Neural cell (in vitro differentiated cells): ENCODE results near the gene SNRNP200. TPM values are rescaled to one million over a fixed set of nuclear protein-coding genes. Genes with fewer than 3 reads are reported as not detected.

Source experiments
- H2AFZ ChIP-seq: fragments of 200-600, 300-800 bp; sonication (generic), shearing (Covaris generic); 2 replicates; pipeline ENCODE4 v1.6.0; 2014; ENCODE audit warnings: low read depth, mild to moderate bottlenecking, antibody characterized with exemption, low read length, moderate library complexity
- H3F3A ChIP-seq: fragments of 200-600 bp; shearing (Covaris generic); 2 replicates; pipeline ENCODE4 v1.6.1; 2016; ENCODE audit warnings: mild to moderate bottlenecking, moderate library complexity, mixed read lengths, antibody characterized with exemption, low read length; ENCODE audit not compliant: insufficient read depth, poor library complexity, severe bottlenecking
- H3K27ac ChIP-seq: fragments of 200-600, 300-800 bp; sonication (generic), shearing (Covaris generic); 2 replicates; pipeline ENCODE4 v1.5.1; 2014; ENCODE audit warnings: mild to moderate bottlenecking, low read length, moderate library complexity
- H3K27me3 ChIP-seq: fragments of 300-800, 200-600 bp; sonication (generic), shearing (Covaris generic); 2 replicates; pipeline ENCODE4 v1.6.0; 2014; ENCODE audit warnings: mild to moderate bottlenecking, low read depth, low read length, moderate library complexity; ENCODE audit not compliant: insufficient read depth
- H3K36me3 ChIP-seq: fragments of 300-800, 200-600 bp; sonication (generic), shearing (Covaris generic); 2 replicates; pipeline ENCODE4 v1.5.1; 2014; ENCODE audit warnings: mild to moderate bottlenecking, antibody characterized with exemption, low read length, moderate library complexity; ENCODE audit not compliant: insufficient read depth
- H3K4me2 ChIP-seq: fragments of 300-800, 200-600 bp; sonication (generic), shearing (Covaris generic); 2 replicates; pipeline ENCODE4 v1.6.0; 2014; ENCODE audit warnings: mild to moderate bottlenecking, low read length
- H3K4me3 ChIP-seq: fragments of 300-800, 200-600 bp; sonication (generic), shearing (Covaris generic); 2 replicates; pipeline ENCODE4 v1.5.1; 2014; ENCODE audit warnings: mild to moderate bottlenecking, low read length, moderate library complexity
- H3K79me2 ChIP-seq: fragments of 200-600 bp; shearing (Covaris generic); replicated peaks from 2 replicates; pipeline ENCODE4 v1.6.0; 2014; ENCODE audit warnings: mild to moderate bottlenecking, low read length, moderate library complexity; ENCODE audit not compliant: insufficient read depth
- H3K9ac ChIP-seq: fragments of 300-800, 200-600 bp; sonication (generic), shearing (Covaris generic); 2 replicates; pipeline ENCODE4 v1.6.1; 2016; ENCODE audit warnings: mild to moderate bottlenecking, low read length, mixed read lengths
- H3K9me2 ChIP-seq: fragments of 200-600 bp; shearing (Covaris generic); 2 replicates; pipeline ENCODE4 v1.6.1; 2016; ENCODE audit warnings: mild to moderate bottlenecking, low read length, mixed read lengths; ENCODE audit not compliant: insufficient read depth
- H3K9me3 ChIP-seq: fragments of 200-600, 300-800 bp; sonication (generic), shearing (Covaris generic); 2 replicates; pipeline ENCODE4 v1.6.1; 2016; ENCODE audit warnings: mild to moderate bottlenecking, mixed run types, low read length, moderate library complexity, mixed read lengths
- H4K20me1 ChIP-seq: fragments of 200-600 bp; shearing (Covaris generic); 2 replicates; pipeline ENCODE4 v1.6.1; 2016; ENCODE audit warnings: mild to moderate bottlenecking, mixed run types; ENCODE audit not compliant: insufficient read depth
- EP300 ChIP-seq: fragments of 450-650 bp; conservative IDR thresholded peaks from 2 replicates; pipeline ENCODE4 v1.6.1; 2014; ENCODE audit warnings: antibody characterized with exemption, mild to moderate bottlenecking, moderate library complexity; ENCODE audit not compliant: poor library complexity, severe bottlenecking
- EZH2 ChIP-seq: fragments of 200-600, 300-800 bp; shearing (Covaris generic), sonication (generic); IDR thresholded peaks from 2 replicates; pipeline ENCODE4 v1.6.1; 2014; ENCODE audit warnings: antibody characterized with exemption, low read length, borderline replicate concordance, mild to moderate bottlenecking; ENCODE audit not compliant: insufficient read depth, poor library complexity, severe bottlenecking
- MXI1 ChIP-seq: fragments of 450-650 bp; conservative IDR thresholded peaks from 2 replicates; pipeline ENCODE4 v1.6.1; 2014; ENCODE audit warnings: antibody characterized with exemption, mild to moderate bottlenecking; ENCODE audit not compliant: poor library complexity, severe bottlenecking
- POLR2AphosphoS5 ChIP-seq: IDR thresholded peaks from 2 replicates; pipeline ENCODE4 v1.6.1; 2012
- RAD21 ChIP-seq: fragments of 450-650 bp; conservative IDR thresholded peaks from 2 replicates; pipeline ENCODE4 v1.6.1; 2014; ENCODE audit warnings: antibody characterized with exemption, mild to moderate bottlenecking, moderate library complexity
- SMC3 ChIP-seq: fragments of 450-650 bp; conservative IDR thresholded peaks from 2 replicates; pipeline ENCODE4 v1.6.1; 2014; ENCODE audit warnings: antibody characterized with exemption, mild to moderate bottlenecking, moderate library complexity; ENCODE audit not compliant: poor library complexity
- TAF1 ChIP-seq: IDR thresholded peaks from 2 replicates; pipeline ENCODE4 v1.6.1; 2012; ENCODE audit warnings: low read depth
- polyA plus RNA-seq: library from polyadenylated mRNA; depleted of rRNA; stranded (reverse); fragments of >200 nt; gene quantifications from 2 replicates; pipeline ENCODE4 v1.2.3, GENCODE V29; 2014
- TF ChIP-seq, protein P1 (sequence below): fragments of 450-650 bp; IDR thresholded peaks from 2 replicates; pipeline ENCODE4 v1.5.1; 2014; ENCODE audit warnings: antibody characterized with exemption, mild to moderate bottlenecking, moderate library complexity; ENCODE audit not compliant: poor library complexity, severe bottlenecking
- TF ChIP-seq, protein P2 (sequence below): IDR thresholded peaks from 2 replicates; pipeline ENCODE4 v1.6.1; 2012; ENCODE audit warnings: borderline replicate concordance

Gene SNRNP200
- polyA plus RNA-seq, 1 donor from 2014 or later: 70.4 TPM

DNA sequence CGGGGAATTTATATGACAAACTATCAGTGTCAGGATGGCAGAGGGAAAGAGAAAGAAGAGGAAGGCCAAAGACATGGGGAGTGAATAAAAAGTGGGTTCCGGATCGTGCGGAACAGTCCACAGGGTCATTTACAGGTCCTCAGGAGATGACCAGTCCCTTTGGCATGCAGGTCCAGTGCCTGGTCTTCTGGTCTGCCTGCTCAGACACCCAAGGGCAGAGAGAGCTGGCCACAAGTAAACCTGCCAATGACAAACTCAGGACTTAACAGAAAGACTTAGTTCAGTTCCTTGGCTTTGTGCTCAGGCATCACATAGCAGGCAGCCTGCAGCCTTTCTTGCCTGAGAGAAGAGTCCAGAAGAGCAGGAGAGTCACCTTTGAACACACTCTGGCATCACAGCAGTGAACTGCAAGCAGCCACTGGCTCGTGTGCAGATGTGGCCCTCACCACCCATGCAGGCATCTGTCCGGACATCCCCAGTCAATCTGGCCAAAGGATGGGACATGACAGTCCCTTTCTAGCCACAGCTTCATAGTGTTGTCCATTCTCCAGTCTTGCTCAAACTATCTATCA lies 53.5 kb downstream of the SNRNP200 start:
- Histone ChIP-seq H3K27ac (no peak overlapping the region), H3K9ac (no peak overlapping the region), H3K36me3 (no peaks in the 10 kb centered on the region), H3K4me3 (no peak overlapping the region), H3K9me2 (no peaks in the 10 kb centered on the region), H4K20me1 (no peaks in the 10 kb centered on the region), H3K27me3 (no peaks in the 10 kb centered on the region), H2AFZ (no peak overlapping the region), H3K4me2 (no peak overlapping the region), H3K79me2 (no peaks in the 10 kb centered on the region), H3F3A (no peaks in the 10 kb centered on the region), H3K9me3 (no peaks in the 10 kb centered on the region)
- TF ChIP-seq SMC3 (no peak), EP300 (no peak), TAF1 (no peak), POLR2AphosphoS5 (no peak), RAD21 (no peak), EZH2 (no peak)
- TF ChIP-seq, protein P1, sequence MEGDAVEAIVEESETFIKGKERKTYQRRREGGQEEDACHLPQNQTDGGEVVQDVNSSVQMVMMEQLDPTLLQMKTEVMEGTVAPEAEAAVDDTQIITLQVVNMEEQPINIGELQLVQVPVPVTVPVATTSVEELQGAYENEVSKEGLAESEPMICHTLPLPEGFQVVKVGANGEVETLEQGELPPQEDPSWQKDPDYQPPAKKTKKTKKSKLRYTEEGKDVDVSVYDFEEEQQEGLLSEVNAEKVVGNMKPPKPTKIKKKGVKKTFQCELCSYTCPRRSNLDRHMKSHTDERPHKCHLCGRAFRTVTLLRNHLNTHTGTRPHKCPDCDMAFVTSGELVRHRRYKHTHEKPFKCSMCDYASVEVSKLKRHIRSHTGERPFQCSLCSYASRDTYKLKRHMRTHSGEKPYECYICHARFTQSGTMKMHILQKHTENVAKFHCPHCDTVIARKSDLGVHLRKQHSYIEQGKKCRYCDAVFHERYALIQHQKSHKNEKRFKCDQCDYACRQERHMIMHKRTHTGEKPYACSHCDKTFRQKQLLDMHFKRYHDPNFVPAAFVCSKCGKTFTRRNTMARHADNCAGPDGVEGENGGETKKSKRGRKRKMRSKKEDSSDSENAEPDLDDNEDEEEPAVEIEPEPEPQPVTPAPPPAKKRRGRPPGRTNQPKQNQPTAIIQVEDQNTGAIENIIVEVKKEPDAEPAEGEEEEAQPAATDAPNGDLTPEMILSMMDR: no peak
- TF ChIP-seq, protein P2, sequence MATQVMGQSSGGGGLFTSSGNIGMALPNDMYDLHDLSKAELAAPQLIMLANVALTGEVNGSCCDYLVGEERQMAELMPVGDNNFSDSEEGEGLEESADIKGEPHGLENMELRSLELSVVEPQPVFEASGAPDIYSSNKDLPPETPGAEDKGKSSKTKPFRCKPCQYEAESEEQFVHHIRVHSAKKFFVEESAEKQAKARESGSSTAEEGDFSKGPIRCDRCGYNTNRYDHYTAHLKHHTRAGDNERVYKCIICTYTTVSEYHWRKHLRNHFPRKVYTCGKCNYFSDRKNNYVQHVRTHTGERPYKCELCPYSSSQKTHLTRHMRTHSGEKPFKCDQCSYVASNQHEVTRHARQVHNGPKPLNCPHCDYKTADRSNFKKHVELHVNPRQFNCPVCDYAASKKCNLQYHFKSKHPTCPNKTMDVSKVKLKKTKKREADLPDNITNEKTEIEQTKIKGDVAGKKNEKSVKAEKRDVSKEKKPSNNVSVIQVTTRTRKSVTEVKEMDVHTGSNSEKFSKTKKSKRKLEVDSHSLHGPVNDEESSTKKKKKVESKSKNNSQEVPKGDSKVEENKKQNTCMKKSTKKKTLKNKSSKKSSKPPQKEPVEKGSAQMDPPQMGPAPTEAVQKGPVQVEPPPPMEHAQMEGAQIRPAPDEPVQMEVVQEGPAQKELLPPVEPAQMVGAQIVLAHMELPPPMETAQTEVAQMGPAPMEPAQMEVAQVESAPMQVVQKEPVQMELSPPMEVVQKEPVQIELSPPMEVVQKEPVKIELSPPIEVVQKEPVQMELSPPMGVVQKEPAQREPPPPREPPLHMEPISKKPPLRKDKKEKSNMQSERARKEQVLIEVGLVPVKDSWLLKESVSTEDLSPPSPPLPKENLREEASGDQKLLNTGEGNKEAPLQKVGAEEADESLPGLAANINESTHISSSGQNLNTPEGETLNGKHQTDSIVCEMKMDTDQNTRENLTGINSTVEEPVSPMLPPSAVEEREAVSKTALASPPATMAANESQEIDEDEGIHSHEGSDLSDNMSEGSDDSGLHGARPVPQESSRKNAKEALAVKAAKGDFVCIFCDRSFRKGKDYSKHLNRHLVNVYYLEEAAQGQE: no peak

DNA sequence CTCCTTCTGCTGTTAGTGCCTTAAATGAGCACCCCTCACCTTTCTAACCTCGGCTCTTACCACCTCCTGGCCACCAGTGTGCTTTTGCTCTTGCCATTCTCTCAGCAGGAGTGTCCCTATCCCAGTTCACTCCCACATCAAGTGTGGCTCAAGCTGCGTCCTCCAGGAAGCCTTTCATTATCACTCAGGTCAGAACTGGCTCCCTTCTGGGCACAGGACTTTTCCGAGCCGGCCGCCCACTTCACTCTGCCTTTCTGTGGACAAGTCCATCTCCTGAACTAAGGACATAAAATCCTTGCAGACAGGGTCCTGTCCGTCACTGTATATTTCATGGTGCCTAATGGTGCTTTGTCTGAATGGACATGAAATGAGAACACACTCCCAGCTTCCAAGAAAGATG lies 55.2 kb downstream of the SNRNP200 start:
- H3K9ac ChIP-seq: no peak overlapping the region
- no peaks in the 10 kb centered on the region for H3K9me2 ChIP-seq
- no peak overlapping the region for H3K27ac ChIP-seq

More for the DNA sequence above, 55.2 kb downstream of the SNRNP200 start:
- H4K20me1 ChIP-seq: no peaks in the 10 kb centered on the region
- no peak overlapping the region for H3K4me2 ChIP-seq
- no peak for TF ChIP-seq POLR2AphosphoS5
- TF ChIP-seq, protein P2: no peak
- no peak for TF ChIP-seq RAD21
- TF ChIP-seq EZH2: no peak
- no peak for TF ChIP-seq EP300
- TF ChIP-seq, protein P1: no peak
- no peak for TF ChIP-seq SMC3
- no peak for TF ChIP-seq TAF1
- no peak for TF ChIP-seq MXI1
- H3K9me3 ChIP-seq: no peaks in the 10 kb centered on the region
- H3K79me2 ChIP-seq: no peaks in the 10 kb centered on the region
- H3K27me3 ChIP-seq: no peaks in the 10 kb centered on the region
- H3K4me3 ChIP-seq: no peak overlapping the region
- no peaks in the 10 kb centered on the region for H3K36me3 ChIP-seq
- H2AFZ ChIP-seq: no peak overlapping the region
- H3F3A ChIP-seq: no peaks in the 10 kb centered on the region
